GM10847 (cell line): ENCODE measurements around the gene CDPF1.
A peak's percentile ranks its signal among the peaks of the same experiment; 100 is the strongest.

Experiments
- POLR2A ChIP-seq: IDR thresholded peaks from 2 replicates; pipeline ENCODE4 v1.6.1; 2011; ENCODE audit not compliant: insufficient read length; ENCODE audit errors: extremely low read depth

CDPF1 gene

GRCh38 chr22:46288846-46289243 is 38.8 kb upstream of the CDPF1 start:
- no peak for TF ChIP-seq POLR2A

GRCh38 chr22:46287873-46288751 is 38.0 kb upstream of the CDPF1 start:
- TF ChIP-seq POLR2A = peak; percentile 86

- TF ChIP-seq POLR2A = no peak
These were observed 37.1 kb upstream of the CDPF1 start for GRCh38 chr22:46286941-46287872.

DNA sequence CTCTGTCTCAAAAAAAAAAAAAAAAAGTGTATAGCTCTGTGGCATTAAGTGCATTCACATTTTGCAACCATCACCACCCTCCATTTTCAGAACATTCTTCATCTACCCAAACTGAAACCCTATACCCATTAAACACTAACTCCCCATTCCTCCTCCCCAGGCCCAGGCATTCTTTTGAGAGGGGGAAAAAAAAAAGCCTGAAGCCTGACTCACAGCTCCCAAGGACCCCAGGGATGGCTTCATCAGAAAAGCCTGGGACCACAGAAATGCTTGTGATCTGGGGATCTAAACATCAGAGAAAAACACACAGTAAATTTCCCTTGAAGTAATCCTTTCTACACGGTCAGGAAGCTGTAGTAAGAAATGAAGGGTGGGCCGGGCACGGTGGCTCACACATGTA is 35.9 kb upstream of the CDPF1 start:
- TF ChIP-seq POLR2A = no peak

GRCh38 chr22:46281866-46282678 is 32.0 kb upstream of the CDPF1 start:
- TF ChIP-seq POLR2A = no peak

DNA sequence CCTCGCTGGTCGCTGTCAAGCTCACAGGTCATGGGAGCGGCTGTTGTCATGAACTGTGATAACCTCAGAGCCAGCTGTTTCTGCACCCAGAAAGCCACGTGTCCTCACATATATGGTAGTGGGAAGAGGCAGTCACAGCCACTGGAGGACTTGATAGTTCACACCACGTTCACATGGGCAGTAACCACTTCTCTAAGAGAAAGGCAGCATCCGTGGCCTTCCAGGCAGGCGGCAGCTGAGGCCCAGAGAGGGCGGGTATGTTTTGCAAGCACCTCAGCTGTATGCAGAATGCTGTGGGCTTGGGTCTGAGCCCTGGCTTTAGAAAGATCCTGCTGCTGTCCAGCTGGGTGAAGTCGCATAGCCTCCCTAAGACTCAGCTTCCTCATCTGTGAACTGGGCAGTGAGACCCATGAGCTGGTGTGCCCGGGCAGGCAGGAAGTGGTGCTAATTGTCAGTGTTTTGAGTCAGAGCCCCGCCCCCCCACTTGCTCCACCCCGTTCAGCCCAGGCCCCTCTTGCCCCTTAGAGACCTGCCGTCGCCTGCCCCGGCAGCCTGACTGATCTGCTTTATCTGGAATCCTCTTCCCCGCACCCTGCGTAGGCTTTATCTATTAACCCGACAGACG is 31.0 kb upstream of the CDPF1 start:
- TF ChIP-seq POLR2A = no peak

- TF ChIP-seq POLR2A = no peak
These were observed 30.1 kb upstream of the CDPF1 start for GRCh38 chr22:46280063-46280817.

- TF ChIP-seq POLR2A = no peak
These were observed 28.9 kb upstream of the CDPF1 start for GRCh38 chr22:46278656-46279645.

DNA sequence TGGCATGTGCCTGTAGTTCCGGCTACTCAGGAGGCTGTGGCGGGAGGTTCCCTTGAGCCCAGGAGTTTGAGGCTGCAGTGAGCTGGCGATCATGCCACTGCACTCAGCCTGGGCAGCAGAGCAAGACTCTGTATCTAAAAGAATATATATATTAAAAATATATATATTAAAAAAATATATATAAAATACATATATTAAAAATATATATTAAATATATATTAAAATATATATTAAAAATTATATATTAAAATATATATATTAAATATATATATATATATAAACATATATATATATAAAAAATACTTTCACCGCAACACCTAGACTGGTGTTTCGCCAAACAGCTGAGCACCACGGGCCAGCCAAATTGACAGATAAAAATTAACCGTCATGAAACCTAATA is 26.5 kb upstream of the CDPF1 start:
- no peak for TF ChIP-seq POLR2A

GRCh38 chr22:46275455-46276122 is 25.5 kb upstream of the CDPF1 start:
- no peak for TF ChIP-seq POLR2A

GRCh38 chr22:46274381-46274780 is 24.3 kb upstream of the CDPF1 start:
- no peak for TF ChIP-seq POLR2A

DNA sequence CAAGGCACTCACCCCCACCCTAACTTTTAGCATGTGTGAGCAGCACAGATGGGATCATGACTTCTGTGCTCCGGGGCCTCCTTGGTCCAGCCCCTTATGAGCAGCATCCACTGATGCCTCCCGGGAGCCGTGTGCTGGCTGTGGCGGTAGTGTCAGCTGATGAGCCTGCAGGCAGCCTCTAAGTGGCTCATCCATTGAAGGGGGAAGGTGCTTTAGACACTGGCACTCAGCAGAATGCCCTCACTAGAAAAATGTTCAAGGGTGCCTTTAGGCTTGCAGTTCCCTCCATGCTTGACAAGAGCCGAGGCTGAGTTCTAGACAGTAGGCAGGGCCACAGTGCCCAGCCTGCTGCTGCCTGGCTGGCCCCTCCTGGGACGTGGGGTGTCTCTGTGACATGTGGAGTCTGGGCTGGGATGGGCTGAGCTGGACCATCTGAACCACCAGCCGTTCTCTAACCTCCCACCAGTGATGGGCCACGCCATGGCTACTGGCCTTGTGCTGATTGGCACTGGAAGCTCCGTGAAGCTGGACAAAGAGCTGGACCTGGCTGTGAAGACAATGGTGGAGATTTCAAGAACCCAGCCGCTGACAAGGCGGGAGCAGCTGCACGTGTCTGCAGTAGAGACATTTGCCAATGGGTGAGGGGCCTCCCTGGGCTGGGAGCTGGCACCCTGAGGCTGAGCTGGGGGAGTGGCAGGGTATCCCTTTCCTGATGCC is 23.5 kb upstream of the CDPF1 start:
- TF ChIP-seq POLR2A = no peak
